Liver (tissue), 9 donors: ENCODE results near the gene DBNDD2. TPM values are rescaled to one million over a fixed set of nuclear protein-coding genes. Genes with fewer than 3 reads are reported as not detected.

Experiments
- DNase-seq: peaks from one replicate; pipeline ENCODE4 v3.0.0-alpha.2; 2017; ENCODE audit warnings: low spot score
- H3K27ac ChIP-seq, 2 donors: one replicate each; pipeline ENCODE4 v1.7.0; 2013; ENCODE audit warnings: inconsistent platforms in 2 of 2, low read length in 2 of 2, control low read depth in 1 of 2, low read depth in 1 of 2, mild to moderate bottlenecking in 1 of 2
- H3K27me3 ChIP-seq, 4 donors: one replicate each; pipeline versions ENCODE4 v1.6.1 to v1.7.0; 2013; ENCODE audit warnings: low read length in 3 of 4, inconsistent platforms in 1 of 4, mild to moderate bottlenecking in 1 of 4, moderate library complexity in 1 of 4; ENCODE audit not compliant: control insufficient read depth in 4 of 4, insufficient read depth in 4 of 4
- H3K36me3 ChIP-seq, 4 donors: one replicate each; pipeline versions ENCODE4 v1.6.1 to v1.7.0; 2013; ENCODE audit warnings: low read length in 3 of 4, mild to moderate bottlenecking in 3 of 4, low read depth in 1 of 4, moderate library complexity in 1 of 4; ENCODE audit not compliant: control insufficient read depth in 4 of 4, insufficient read depth in 3 of 4
- H3K4me1 ChIP-seq, 4 donors: one replicate each; pipeline versions ENCODE4 v1.6.1 to v1.7.0; 2013; ENCODE audit warnings: low read length in 3 of 4, mild to moderate bottlenecking in 3 of 4, moderate library complexity in 1 of 4; ENCODE audit not compliant: control insufficient read depth in 4 of 4, insufficient read depth in 4 of 4
- H3K4me3 ChIP-seq, 3 donors: one replicate each; pipeline versions ENCODE4 v1.6.1 to v1.7.0; 2013; ENCODE audit warnings: low read length in 3 of 3, control low read depth in 1 of 3, low read depth in 1 of 3, mild to moderate bottlenecking in 1 of 3
- H3K9ac ChIP-seq, 2 donors: one replicate each; pipeline ENCODE4 v1.7.0; 2013; ENCODE audit warnings: low read length in 2 of 2, mild to moderate bottlenecking in 2 of 2, moderate library complexity in 2 of 2, control low read depth in 1 of 2, low read depth in 1 of 2
- H3K9me3 ChIP-seq, 4 donors: one replicate each; pipeline versions ENCODE4 v1.6.1 to v1.7.0; 2013; ENCODE audit warnings: low read length in 3 of 4; ENCODE audit not compliant: control insufficient read depth in 4 of 4
- EGR1 ChIP-seq, 2 donors: IDR thresholded peaks; 2 replicates each; pipeline ENCODE4 v1.6.1; 2016 to 2018; ENCODE audit warnings: antibody characterized with exemption in 2 of 2, low read depth in 2 of 2
- HNF4A ChIP-seq, 2 donors: conservative IDR thresholded peaks; 2 replicates each; pipeline ENCODE4 v1.6.1; 2016; ENCODE audit warnings: antibody characterized with exemption in 2 of 2, mild to moderate bottlenecking in 2 of 2
- RAD21 ChIP-seq, 2 donors: IDR thresholded peaks; 2 replicates each; pipeline ENCODE4 v1.6.1; 2016; ENCODE audit warnings: antibody characterized with exemption in 2 of 2, mild to moderate bottlenecking in 2 of 2
- RXRA ChIP-seq, 2 donors: IDR thresholded peaks; 2 replicates each; pipeline ENCODE4 v1.6.1; 2017 to 2018; ENCODE audit warnings: antibody characterized with exemption in 2 of 2, mild to moderate bottlenecking in 1 of 2
- SP1 ChIP-seq: IDR thresholded peaks from 2 replicates; pipeline ENCODE4 v1.6.1; 2018; ENCODE audit warnings: antibody characterized with exemption, mild to moderate bottlenecking
- YY1 ChIP-seq: IDR thresholded peaks from 2 replicates; pipeline ENCODE4 v1.6.1; 2016; ENCODE audit warnings: antibody characterized with exemption, mild to moderate bottlenecking
- ZBTB33 ChIP-seq: IDR thresholded peaks from 2 replicates; pipeline ENCODE4 v1.6.1; 2016; ENCODE audit warnings: antibody characterized with exemption
- WGBS: extraction: QIAGEN DNeasy Blood & Tissue Kit; methylation state at CpG from one replicate; pipeline ENCODE4 v1.1.7; 2013; 5-methylcytosine and 5-hydroxymethylcytosine counted together
- polyA plus RNA-seq, 2 donors: library from polyadenylated mRNA; stranded (reverse) in 1 of 2; unstranded in 1 of 2; fragments of 200-250 nt in 1 of 2; fragments of >200 nt in 1 of 2; fragmentation: Nextera tagmentation in 1 of 2; extraction: Ambion mirVana in 1 of 2; gene quantifications; one replicate each; pipeline versions ENCODE4 v1.2.1 to v1.2.3, GENCODE V29; 2013 to 2015
- total RNA-seq, 2 donors: library from RNA; depleted of rRNA; stranded (reverse); fragments of >200 nt; gene quantifications; one replicate each; pipeline ENCODE4 v1.2.3, GENCODE V29; 2014
- donor health status: healthy.
- donor health status: healthy.
- donor health status: healthy.
- donor health status: healthy.
- donor health status: healthy.

DBNDD2 gene
- total and polyA plus RNA-seq, 4 donors, result 2.1 to 4.6 (median 2.7) TPM

DNA sequence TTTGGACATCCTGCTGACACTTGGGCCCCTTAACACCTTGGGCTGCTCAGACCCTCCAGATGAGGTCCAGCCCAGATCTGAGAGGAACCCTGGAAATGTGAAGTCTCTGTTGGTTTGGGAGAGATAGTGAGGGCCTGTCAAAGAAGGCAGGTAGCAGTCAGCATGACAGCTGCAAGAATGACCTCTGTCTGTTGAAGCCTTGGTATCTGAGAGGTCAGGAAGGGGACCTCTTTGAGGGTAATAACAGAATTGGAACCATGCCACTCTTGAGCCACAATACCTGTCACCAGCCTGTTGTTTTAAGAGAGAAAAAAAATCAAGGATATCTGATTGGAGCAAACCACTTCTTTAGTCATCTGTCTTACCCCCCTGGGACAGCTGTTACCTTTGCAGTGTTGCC lies 41.0 kb upstream of the DBNDD2 start:
- no peak overlapping the region for H3K27ac ChIP-seq
- H3K36me3 ChIP-seq, result peaks cover 0 to 24% (median 22%) of the 10 kb centered on the region in 4 donors
- TF ChIP-seq ZBTB33, result no peak
- no peak for DNase-seq
- no peaks in the 10 kb centered on the region for H3K27me3 ChIP-seq
- H3K9me3 ChIP-seq, result no peaks in the 10 kb centered on the region
- no peak overlapping the region for H3K4me3 ChIP-seq
- no peak overlapping the region for H3K9ac ChIP-seq
- H3K4me1 ChIP-seq, result peaks cover 0 to 22% (median 12%) of the 10 kb centered on the region in 4 donors

GRCh38 chr20:45368221-45368980 lies 39.7 kb upstream of the DBNDD2 start:
- H3K27me3 ChIP-seq, result no peaks in the 10 kb centered on the region
- TF ChIP-seq HNF4A (conservative IDR thresholded peaks at IDR 0.05) (no peak), EGR1 (IDR thresholded peaks at IDR 0.05; ENCODE audit: low read depth in 2 of 2) (no peak), SP1 (no peak)
- no peaks in the 10 kb centered on the region for H3K9me3 ChIP-seq
- peaks cover 4 to 27% (median 14%) of the 10 kb centered on the region in 4 donors for H3K4me1 ChIP-seq
- 67% methylated on average over 6 of the region's 6 CpGs for WGBS
- no peak overlapping the region for H3K4me3 ChIP-seq
- DNase-seq, result no peak
- no peak overlapping the region for H3K9ac ChIP-seq
- peak overlapping the region in 1 of 2 donors; percentile 5 for H3K27ac ChIP-seq
- H3K36me3 ChIP-seq, result peaks cover 0 to 24% (median 22%) of the 10 kb centered on the region in 4 donors

GRCh38 chr20:45370571-45371160 lies 37.4 kb upstream of the DBNDD2 start:
- Histone ChIP-seq H3K4me1 (peaks cover 4 to 16% (median 9%) of the 10 kb centered on the region in 4 donors), H3K9me3 (no peaks in the 10 kb centered on the region), H3K36me3 (peaks cover 0 to 22% (median 19%) of the 10 kb centered on the region in 4 donors), H3K27me3 (no peaks in the 10 kb centered on the region), H3K9ac (no peak overlapping the region), H3K27ac (no peak overlapping the region), H3K4me3 (no peak overlapping the region)
- 90% methylated on average over 3 of the region's 3 CpGs for WGBS
- TF ChIP-seq RAD21 (IDR thresholded peaks at IDR 0.05) (no peak), HNF4A (conservative IDR thresholded peaks at IDR 0.05) (peak; percentile 29 to 44)
- DNase-seq, result no peak

DNA sequence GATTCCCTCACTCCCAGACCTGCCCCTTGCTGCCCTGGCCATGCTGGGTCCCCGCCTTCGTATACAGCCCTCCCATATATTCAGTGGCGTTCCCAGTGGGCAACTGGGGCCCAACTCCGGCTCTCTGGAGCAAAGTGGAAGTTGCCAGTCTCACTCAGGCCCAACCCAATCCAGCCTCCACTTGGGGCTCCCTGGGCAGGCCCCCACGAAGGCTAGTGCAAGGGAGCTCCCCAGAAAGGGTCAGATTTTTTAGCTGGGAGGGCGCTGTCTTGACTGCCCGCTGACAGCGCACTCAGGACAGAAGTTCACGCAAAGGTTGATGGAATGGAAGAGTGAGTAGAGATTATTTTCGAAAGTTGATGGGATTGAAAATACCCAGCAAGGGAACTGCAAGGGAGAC lies 35.8 kb upstream of the DBNDD2 start:
- peaks cover 4 to 16% (median 9%) of the 10 kb centered on the region in 4 donors for H3K4me1 ChIP-seq
- 95% methylated on average over 10 of the region's 10 CpGs for WGBS
- no peaks in the 10 kb centered on the region for H3K27me3 ChIP-seq
- no peak overlapping the region for H3K4me3 ChIP-seq
- DNase-seq, result no peak
- peaks cover 0 to 10% (median 5%) of the 10 kb centered on the region in 4 donors for H3K36me3 ChIP-seq
- no peak overlapping the region for H3K27ac ChIP-seq
- H3K9ac ChIP-seq, result no peak overlapping the region
- H3K9me3 ChIP-seq, result no peaks in the 10 kb centered on the region
- TF ChIP-seq ZBTB33 (no peak), HNF4A (conservative IDR thresholded peaks at IDR 0.05) (no peak), RXRA (IDR thresholded peaks at IDR 0.05) (no peak), YY1 (no peak)
